Measurements from ENCODE around the gene OSBP2.

Gene OSBP2

DNA sequence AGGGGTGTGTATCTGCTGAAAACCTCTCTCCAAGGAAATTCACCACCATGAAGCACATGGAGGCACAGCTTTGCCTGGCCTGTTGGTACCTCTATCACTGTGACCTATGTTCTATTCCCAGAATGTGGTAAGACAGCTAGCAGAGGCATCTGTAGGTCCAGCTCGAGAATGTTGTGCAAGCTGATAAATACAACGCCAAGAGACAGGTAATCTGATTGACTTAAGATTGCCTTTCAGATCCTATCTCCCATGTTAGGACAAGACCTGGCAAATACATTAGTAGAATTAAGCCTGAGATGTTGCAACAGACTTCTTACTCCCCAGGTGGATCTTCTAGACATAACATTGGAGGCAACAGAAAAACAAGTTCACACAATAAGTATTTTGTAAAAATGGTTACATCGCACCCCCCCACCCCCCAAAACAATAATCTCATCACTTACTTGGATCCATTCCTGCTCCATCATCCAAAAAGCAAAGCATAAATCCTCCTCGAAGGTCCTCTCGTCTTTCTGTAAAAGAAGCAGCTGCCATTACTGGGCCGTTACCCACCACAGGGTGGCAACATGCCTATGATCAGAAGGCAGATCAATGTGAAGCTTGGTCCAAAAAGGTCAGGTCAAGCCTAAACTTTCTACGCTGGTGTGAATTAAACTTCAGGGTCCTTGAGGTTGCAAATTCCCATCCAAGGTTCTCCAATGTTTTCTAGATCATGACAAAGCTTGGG lies 255.4 kb downstream of the OSBP2 start:
- no peak for FAIRE-seq

GRCh38 chr22:30953206-30953605 lies 258.5 kb downstream of the OSBP2 start:
- no peak for FAIRE-seq

DNA sequence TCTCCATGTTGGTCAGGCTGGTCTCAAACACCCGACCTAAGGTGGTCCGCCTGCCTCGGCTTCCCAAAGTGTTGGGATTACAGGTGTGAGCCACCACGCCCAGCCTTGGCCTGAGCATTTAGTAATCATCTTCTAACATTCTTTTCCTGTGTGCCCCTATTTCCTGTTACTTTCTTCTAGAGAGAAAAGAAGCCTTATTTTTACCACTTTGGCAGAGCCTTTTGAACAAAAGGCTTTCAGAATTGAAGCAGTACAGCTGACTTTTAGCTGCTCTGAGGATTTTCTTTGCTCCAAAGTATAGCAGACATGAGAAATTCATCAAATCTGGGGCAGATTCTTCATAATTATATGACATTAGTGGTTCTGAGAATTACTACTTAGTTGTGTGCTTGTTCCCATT lies 260.5 kb downstream of the OSBP2 start:
- no peak for FAIRE-seq
